OCI-LY7 (cell line): ENCODE results near the gene RFX2. TPM values are rescaled to one million over a fixed set of nuclear protein-coding genes. Genes with fewer than 3 reads are reported as not detected.

Experiments used
- BruUV-seq: library from RNA; stranded (reverse); fragments of 400-500 nt; replicated peaks from 2 replicates; lab custom pipeline; 2021; lab: Mats Ljungman, UMichigan
- CTCF ChIA-PET: fragments of 300-600 bp; sonication (Branson Sonifier 250); formaldehyde crosslinking; loops from one replicate; lab custom pipeline; 2022; ENCODE audit warnings: antibody characterized with exemption; ENCODE audit not compliant: unreplicated experiment; lab: Charles Lee
- POLR2A ChIA-PET: fragments of 300-600 bp; sonication (Branson Sonifier 250); formaldehyde crosslinking; loops from one replicate; lab custom pipeline; 2022; ENCODE audit warnings: antibody characterized with exemption; lab: Charles Lee
- DNase-seq: peaks from one replicate; pipeline ENCODE4 v3.0.0-alpha.2; 2015; ENCODE audit warnings: low spot score
- H2AFZ ChIP-seq: fragments of 200-600 bp; sonication (generic), shearing (Covaris generic); 2 replicates; pipeline ENCODE4 v1.6.1; 2014; ENCODE audit warnings: mild to moderate bottlenecking, antibody characterized with exemption, low read length, moderate library complexity
- H3K27ac ChIP-seq: fragments of 200-600 bp; sonication (generic); 2 replicates; pipeline ENCODE4 v1.5.1; 2014; ENCODE audit warnings: mixed run types, low read depth, mild to moderate bottlenecking, moderate library complexity, low read length, inconsistent platforms; ENCODE audit not compliant: poor library complexity, severe bottlenecking
- H3K36me3 ChIP-seq: fragments of 200-600 bp; sonication (generic); 2 replicates; pipeline ENCODE4 v1.6.1; 2014; ENCODE audit warnings: mild to moderate bottlenecking, antibody characterized with exemption, low read length, moderate library complexity, mixed read lengths; ENCODE audit not compliant: insufficient read depth
- H3K4me1 ChIP-seq: fragments of 200-600 bp; sonication (generic); 2 replicates; pipeline ENCODE4 v1.5.1; 2014; ENCODE audit warnings: mild to moderate bottlenecking, low read length; ENCODE audit not compliant: insufficient read depth, poor library complexity, severe bottlenecking
- H3K4me2 ChIP-seq: fragments of 200-600 bp; sonication (generic); 2 replicates; pipeline ENCODE4 v1.6.1; 2014; ENCODE audit warnings: mild to moderate bottlenecking, low read length
- H3K4me3 ChIP-seq: fragments of 200-600 bp; sonication (generic); 2 replicates; pipeline ENCODE4 v1.5.1; 2014; ENCODE audit warnings: mild to moderate bottlenecking, low read depth, low read length; ENCODE audit not compliant: poor library complexity, severe bottlenecking
- H3K79me2 ChIP-seq: fragments of 200-600 bp; sonication (generic); 2 replicates; pipeline ENCODE4 v1.6.1; 2016; ENCODE audit warnings: low read depth, mild to moderate bottlenecking, low read length, moderate library complexity, mixed read lengths; ENCODE audit not compliant: insufficient read depth
- H3K9me2 ChIP-seq: fragments of 200-600 bp; sonication (generic); 2 replicates; pipeline ENCODE4 v1.6.1; 2016; ENCODE audit warnings: mild to moderate bottlenecking, low read length, mixed read lengths; ENCODE audit not compliant: insufficient read depth
- H3K9me3 ChIP-seq: fragments of 200-600 bp; sonication (generic); 2 replicates; pipeline ENCODE4 v1.6.1; 2014; ENCODE audit warnings: mild to moderate bottlenecking, mixed run types, low read length, mixed read lengths
- H4K20me1 ChIP-seq: fragments of 200-600 bp; sonication (generic); 2 replicates; pipeline ENCODE4 v1.6.1; 2014; ENCODE audit warnings: mild to moderate bottlenecking, antibody characterized with exemption, low read length, moderate library complexity, mixed read lengths; ENCODE audit not compliant: insufficient read depth
- CTCF ChIP-seq: fragments of 200-600 bp; sonication (generic); conservative IDR thresholded peaks from 2 replicates; pipeline ENCODE4 v1.5.1; 2014; ENCODE audit warnings: mild to moderate bottlenecking, antibody characterized with exemption, low read length, moderate library complexity, mixed read lengths
- EZH2phosphoT487 ChIP-seq: fragments of 200-600 bp; sonication (generic); IDR thresholded peaks from 2 replicates; pipeline ENCODE4 v1.6.1; 2018; ENCODE audit warnings: low read depth, borderline replicate concordance, mild to moderate bottlenecking, mixed run types, antibody characterized with exemption, low read length, moderate library complexity, mixed read lengths
- intact Hi-C: fragments of 100-400 bp; cut with micrococcal nuclease; formaldehyde crosslinking; loops from one replicate; pipeline ENCODE4 v1.10.0; 2022; ENCODE audit not compliant: unreplicated experiment
- total RNA-seq, 2 experiments: library from RNA; depleted of rRNA in 1 of 2; stranded (reverse); fragments of >200 nt in 1 of 2; shearing (Covaris generic) in 1 of 2; gene quantifications; 2 replicates each; pipeline ENCODE4 v1.2.3, GENCODE V29; 2014 to 2022

Gene RFX2
- total RNA-seq, 2 experiments from 2014 or later: 11.0 to 11.8 TPM

GRCh38 chr19:5950741-5951140, 159.6 kb downstream of the RFX2 start:
- Histone ChIP-seq H3K27ac (peak overlapping the region; percentile 96), H3K9me2 (no peaks in the 10 kb centered on the region), H3K79me2 (peaks cover 93% of the 10 kb centered on the region), H3K4me1 (peaks cover 86% of the 10 kb centered on the region), H3K4me3 (peak overlapping the region; percentile 58), H2AFZ (no peak overlapping the region), H3K4me2 (peak overlapping the region; percentile 80), H4K20me1 (no peaks in the 10 kb centered on the region), H3K9me3 (no peaks in the 10 kb centered on the region), H3K36me3 (peaks cover 43% of the 10 kb centered on the region; the same call in 1 of the 2 replicates)
- intact Hi-C loops: loop anchor here (2.0 to 5.0 kb wide), 2 partner anchors 28 to 48 kb away; partner anchors contain the start of genes NDUFA11, RANBP3 and VMAC
- ChIA-PET POLR2A (interaction anchor here (0.9 to 1.8 kb wide), 3 partner anchors 8 to 47 kb away, joined by 3 to 7 read pairs (median 7); no protein-coding TSS in a partner anchor), CTCF (interaction anchor here (0.9 kb wide), 1 partner anchor 147 kb away, joined by 3 read pairs; no protein-coding TSS in a partner anchor)
- peak; percentile 34 for DNase-seq
- TF ChIP-seq EZH2phosphoT487 (no peak), CTCF (no peak)
- TSS peak; percentile 30 for BruUV-seq

- intact Hi-C loops: loop anchor here (1.0 to 5.0 kb wide), 3 partner anchors 29 to 124 kb away; partner anchors contain the start of genes NDUFA11, RANBP3 and VMAC
- H3K36me3 ChIP-seq: peaks cover 51% of the 10 kb centered on the region; the same call in 1 of the 2 replicates
- TF ChIP-seq EZH2phosphoT487 (no peak), CTCF (no peak)
- H3K27ac ChIP-seq: peak overlapping the region; percentile 96
- ChIA-PET POLR2A (interaction anchor here (0.7 to 1.5 kb wide), 3 partner anchors 22 to 46 kb away, joined by 3 to 4 read pairs (median 3); partner anchors contain the start of gene NDUFA11), CTCF (no interaction called here)
- no peaks in the 10 kb centered on the region for H3K9me2 ChIP-seq
- H3K4me2 ChIP-seq: peak overlapping the region; percentile 80
- no peak overlapping the region for H2AFZ ChIP-seq
- H4K20me1 ChIP-seq: no peaks in the 10 kb centered on the region
- peak; percentile 95 for DNase-seq
- H3K79me2 ChIP-seq: peaks cover 93% of the 10 kb centered on the region
- BruUV-seq: no TSS peak
- peaks cover 77% of the 10 kb centered on the region for H3K4me1 ChIP-seq
- H3K4me3 ChIP-seq: peak overlapping the region; percentile 58
- no peaks in the 10 kb centered on the region for H3K9me3 ChIP-seq
Observed at GRCh38 chr19:5949792-5950305, 160.5 kb downstream of the RFX2 start.
